ENCODE measurements around the gene TICAM2.

Gene TICAM2

GRCh38 chr5:115530426-115530825, 71.9 kb downstream of the TICAM2 start:
- no peak for DNase-seq

All from stimulated activated CD4-positive, alpha-beta T cell treated with anti-CD3 and anti-CD28 coated beads, Interleukin-2, amount 100 ng/mL, for 24 hours (primary cell).